Measurements from ENCODE around the gene KHK.
A peak's percentile ranks its signal among the peaks of the same experiment; 100 is the strongest.

KHK gene

GRCh38 chr2:27086724-27087593, at the start of gene KHK:
Gene KHK, plus strand, starts transcription at chr2:27086772. Its CDS starts 488 bp downstream, at chr2:27087260.
- H3F3A ChIP-seq (ENCODE audit: control insufficient read depth, insufficient read depth) = no peaks in the 10 kb centered on the region
- no peaks in the 10 kb centered on the region for H3K9me2 ChIP-seq (replicated peaks; ENCODE audit: control insufficient read depth, low read length)
- H4K20me1 ChIP-seq (ENCODE audit: control insufficient read depth, insufficient read depth, low read depth, low read length) = no peaks in the 10 kb centered on the region
- H3K4me3 ChIP-seq (ENCODE audit: low read length) = peak within 1 kb of the TSS; percentile 86
- H3K27ac ChIP-seq (ENCODE audit: low read depth, low read length) = peak within 1 kb of the TSS; percentile 70
- no peaks in the 10 kb centered on the region for H3K9me3 ChIP-seq (ENCODE audit: control insufficient read depth, insufficient read depth, low read length)
- peak within 1 kb of the TSS; percentile 94 for H3K4me2 ChIP-seq (ENCODE audit: low read length)
- no peak for TF ChIP-seq EZH2phosphoT487 (IDR thresholded peaks at IDR 0.05; ENCODE audit: borderline replicate concordance, low read length)
- TF ChIP-seq CTCF (IDR thresholded peaks at IDR 0.05; ENCODE audit: low read depth, low read length, poor library complexity, severe bottlenecking) = no peak
- H3K36me3 ChIP-seq (ENCODE audit: control insufficient read depth, low read length) = no peaks in the 10 kb centered on the region
- H3K79me2 ChIP-seq (ENCODE audit: control insufficient read depth, low read length) = no peaks in the 10 kb centered on the region
- peaks cover 26% of the 10 kb centered on the region for H3K4me1 ChIP-seq (ENCODE audit: control insufficient read depth, low read length)
- H3K27me3 ChIP-seq (ENCODE audit: control insufficient read depth, low read length) = no peaks in the 10 kb centered on the region

- peaks cover 6% of the 10 kb centered on the region; the same call in 1 of the 2 replicates for H3F3A ChIP-seq (ENCODE audit: control insufficient read depth, insufficient read depth)
- no peaks in the 10 kb centered on the region for H3K9me2 ChIP-seq (replicated peaks; ENCODE audit: control insufficient read depth, low read length)
- no peak overlapping the region for H3K4me2 ChIP-seq (ENCODE audit: low read length)
- H3K79me2 ChIP-seq (ENCODE audit: control insufficient read depth, low read length) = peaks cover 25% of the 10 kb centered on the region
- H3K36me3 ChIP-seq (ENCODE audit: control insufficient read depth, low read length) = peaks cover 81% of the 10 kb centered on the region
- H3K27ac ChIP-seq (ENCODE audit: low read depth, low read length) = no peak overlapping the region
- 0 out of 2 replicates have a peak, but pooled peaks cover 5% of the 10 kb centered on the region for H4K20me1 ChIP-seq (ENCODE audit: control insufficient read depth, insufficient read depth, low read depth, low read length)
- no peaks in the 10 kb centered on the region for H3K9me3 ChIP-seq (ENCODE audit: control insufficient read depth, insufficient read depth, low read length)
- no peak overlapping the region for H3K4me3 ChIP-seq (ENCODE audit: low read length)
- H3K27me3 ChIP-seq (ENCODE audit: control insufficient read depth, low read length) = no peaks in the 10 kb centered on the region
- TF ChIP-seq CTCF (IDR thresholded peaks at IDR 0.05; ENCODE audit: low read depth, low read length, poor library complexity, severe bottlenecking) (no peak), EZH2phosphoT487 (IDR thresholded peaks at IDR 0.05; ENCODE audit: borderline replicate concordance, low read length) (no peak)
- H3K4me1 ChIP-seq (ENCODE audit: control insufficient read depth, low read length) = peaks cover 35% of the 10 kb centered on the region
Measured at GRCh38 chr2:27038012-27038411, 48.6 kb upstream of the KHK start.

GRCh38 chr2:27038631-27039339, 47.8 kb upstream of the KHK start:
- Histone ChIP-seq H3K9me2 (replicated peaks; ENCODE audit: control insufficient read depth, low read length) (no peaks in the 10 kb centered on the region), H3K4me2 (ENCODE audit: low read length) (no peak overlapping the region), H3K36me3 (ENCODE audit: control insufficient read depth, low read length) (peaks cover 84% of the 10 kb centered on the region), H4K20me1 (ENCODE audit: control insufficient read depth, insufficient read depth, low read depth, low read length) (0 out of 2 replicates have a peak, but pooled peaks cover 2% of the 10 kb centered on the region), H3K4me3 (ENCODE audit: low read length) (no peak overlapping the region), H3K79me2 (ENCODE audit: control insufficient read depth, low read length) (peaks cover 17% of the 10 kb centered on the region), H3K27ac (ENCODE audit: low read depth, low read length) (no peak overlapping the region), H3K9me3 (ENCODE audit: control insufficient read depth, insufficient read depth, low read length) (no peaks in the 10 kb centered on the region), H3K4me1 (ENCODE audit: control insufficient read depth, low read length) (peaks cover 31% of the 10 kb centered on the region), H3F3A (ENCODE audit: control insufficient read depth, insufficient read depth) (peaks cover 6% of the 10 kb centered on the region; the same call in 1 of the 2 replicates), H3K27me3 (ENCODE audit: control insufficient read depth, low read length) (no peaks in the 10 kb centered on the region)
- TF ChIP-seq EZH2phosphoT487 (IDR thresholded peaks at IDR 0.05; ENCODE audit: borderline replicate concordance, low read length) (no peak), CTCF (IDR thresholded peaks at IDR 0.05; ENCODE audit: low read depth, low read length, poor library complexity, severe bottlenecking) (no peak)

Measured in DOHH2 (cell line).